HEK293 (cell line): ENCODE measurements around the gene CNNM1.
A peak's percentile ranks its signal among the peaks of the same experiment; 100 is the strongest.

ENCODE experiments used
- CTCF ChIA-PET: fragments of 350-600 bp; formaldehyde crosslinking; extraction: SDS; loops from one replicate; lab custom pipeline; 2021; ENCODE audit warnings: antibody characterized with exemption; lab: Yijun Ruan, JAX
- POLR2A ChIA-PET: fragments of 300-600 bp; formaldehyde crosslinking; extraction: SDS; loops from one replicate; lab custom pipeline; 2020; ENCODE audit warnings: antibody characterized with exemption, inconsistent platforms; lab: Yijun Ruan, JAX
- H3K27ac ChIP-seq: fragments of 200-500 bp; sonication (Bioruptor generic); 2 replicates; pipeline ENCODE4 v1.5.1; 2014; ENCODE audit warnings: low read depth, low read length, control low read depth, inconsistent platforms; ENCODE audit errors: extremely low read depth
- H3K36me3 ChIP-seq, 2 experiments: fragments of 200-500 bp in 1 of 2; sonication (Bioruptor generic) in 1 of 2; 1 replicate in 1 of 2; 2 replicates in 1 of 2; pipeline ENCODE4 v1.5.1; 2014 to 2017; ENCODE audit warnings: inconsistent platforms in 2 of 2, low read length in 2 of 2; ENCODE audit not compliant: control insufficient read depth in 2 of 2, insufficient read depth in 1 of 2
- H3K4me1 ChIP-seq: fragments of 200-500 bp; sonication (Bioruptor generic); 2 replicates; pipeline ENCODE4 v1.5.1; 2014; ENCODE audit warnings: mild to moderate bottlenecking, low read length, inconsistent platforms; ENCODE audit not compliant: control insufficient read depth, insufficient read depth
- H3K4me3 ChIP-seq: 2 replicates; pipeline ENCODE4 v1.5.1; 2011; ENCODE audit warnings: low read depth, mild to moderate bottlenecking, control low read depth, low read length, moderate library complexity
- H3K9me3 ChIP-seq: fragments of 200-500 bp; sonication (Bioruptor generic); 2 replicates; pipeline ENCODE4 v1.5.1; 2014; ENCODE audit warnings: low read depth, low read length, inconsistent platforms; ENCODE audit not compliant: control insufficient read depth, insufficient read depth
- FEZF1 ChIP-seq: fragments of 450-650 bp; formaldehyde crosslinking; IDR thresholded peaks from 2 replicates; pipeline ENCODE4 v1.5.1; 2016; ENCODE audit warnings: missing biosample characterization, missing genetic modification characterization
- KLF16 ChIP-seq: fragments of 450-650 bp; formaldehyde crosslinking; IDR thresholded peaks from 2 replicates; pipeline ENCODE4 v1.5.1; 2017; ENCODE audit warnings: missing biosample characterization, missing genetic modification characterization
- OSR2 ChIP-seq: fragments of 450-650 bp; formaldehyde crosslinking; IDR thresholded peaks from 2 replicates; pipeline ENCODE4 v1.5.1; 2016; ENCODE audit warnings: missing biosample characterization, missing genetic modification characterization
- PRDM1 ChIP-seq: fragments of 450-650 bp; formaldehyde crosslinking; IDR thresholded peaks from 2 replicates; pipeline ENCODE4; 2016; ENCODE audit warnings: missing biosample characterization, missing genetic modification characterization
- SP7 ChIP-seq: fragments of 450-650 bp; formaldehyde crosslinking; IDR thresholded peaks from 2 replicates; pipeline ENCODE4 v1.5.1; 2016; ENCODE audit warnings: missing biosample characterization, missing genetic modification characterization
- YY2 ChIP-seq: fragments of 450-650 bp; formaldehyde crosslinking; IDR thresholded peaks from 2 replicates; pipeline ENCODE4 v1.5.1; 2016; ENCODE audit warnings: missing biosample characterization, missing genetic modification characterization
- ZBTB17 ChIP-seq: fragments of 450-650 bp; formaldehyde crosslinking; IDR thresholded peaks from 2 replicates; pipeline ENCODE4 v1.5.1; 2016; ENCODE audit warnings: missing biosample characterization, missing genetic modification characterization
- ZEB2 ChIP-seq: fragments of 450-650 bp; formaldehyde crosslinking; IDR thresholded peaks from 2 replicates; pipeline ENCODE4 v1.5.1; 2016; ENCODE audit warnings: missing biosample characterization, missing genetic modification characterization
- ZFP41 ChIP-seq: fragments of 450-650 bp; formaldehyde crosslinking; IDR thresholded peaks from 2 replicates; pipeline ENCODE4 v1.5.1; 2016; ENCODE audit warnings: missing biosample characterization, missing genetic modification characterization, borderline replicate concordance
- ZNF266 ChIP-seq: fragments of 450-650 bp; formaldehyde crosslinking; IDR thresholded peaks from 2 replicates; pipeline ENCODE4 v1.5.1; 2016; ENCODE audit warnings: missing biosample characterization, missing genetic modification characterization, low read depth
- ZNF335 ChIP-seq: fragments of 450-650 bp; formaldehyde crosslinking; conservative IDR thresholded peaks from 2 replicates; pipeline ENCODE4 v1.5.1; 2016; ENCODE audit warnings: missing biosample characterization, missing genetic modification characterization
- ZNF366 ChIP-seq: fragments of 450-650 bp; formaldehyde crosslinking; conservative IDR thresholded peaks from 2 replicates; pipeline ENCODE4 v1.5.1; 2016; ENCODE audit warnings: missing biosample characterization, missing genetic modification characterization
- ZNF510 ChIP-seq: fragments of 450-650 bp; formaldehyde crosslinking; IDR thresholded peaks from 2 replicates; pipeline ENCODE4 v1.5.1; 2018; ENCODE audit warnings: mild to moderate bottlenecking, missing genetic modification characterization, missing biosample characterization; ENCODE audit not compliant: insufficient replicate concordance
- ZNF610 ChIP-seq: fragments of 450-650 bp; formaldehyde crosslinking; IDR thresholded peaks from 2 replicates; pipeline ENCODE4 v1.5.1; 2016; ENCODE audit warnings: missing biosample characterization, missing genetic modification characterization, borderline replicate concordance
- ZNF654 ChIP-seq: fragments of 450-650 bp; formaldehyde crosslinking; IDR thresholded peaks from 2 replicates; pipeline ENCODE4 v1.5.1; 2016; ENCODE audit warnings: low read depth, missing biosample characterization, missing genetic modification characterization
- ZNF660 ChIP-seq: fragments of 450-650 bp; IDR thresholded peaks from 2 replicates; pipeline ENCODE4 v1.5.1; 2018; ENCODE audit warnings: missing biosample characterization, mild to moderate bottlenecking, missing genetic modification characterization
- ZNF837 ChIP-seq: fragments of 450-650 bp; formaldehyde crosslinking; IDR thresholded peaks from 2 replicates; pipeline ENCODE4 v1.5.1; 2016; ENCODE audit warnings: missing biosample characterization, missing genetic modification characterization
- ZSCAN30 ChIP-seq: fragments of 450-650 bp; IDR thresholded peaks from 2 replicates; pipeline ENCODE4 v1.5.1; 2018; ENCODE audit warnings: missing biosample characterization, mild to moderate bottlenecking, missing genetic modification characterization, moderate library complexity
- TF ChIP-seq, protein P1 (sequence below): fragments of 450-650 bp; formaldehyde crosslinking; IDR thresholded peaks from 2 replicates; pipeline ENCODE4 v1.5.1; 2017; ENCODE audit warnings: missing biosample characterization, missing genetic modification characterization
- TF ChIP-seq, protein P2 (sequence below): fragments of 450-650 bp; formaldehyde crosslinking; IDR thresholded peaks from 2 replicates; pipeline ENCODE4 v1.5.1; 2016; ENCODE audit warnings: missing biosample characterization, missing genetic modification characterization
- TF ChIP-seq, protein P3 (sequence below): fragments of 450-650 bp; formaldehyde crosslinking; IDR thresholded peaks from 2 replicates; pipeline ENCODE4 v1.5.1; 2017; ENCODE audit warnings: missing biosample characterization, missing genetic modification characterization
- TF ChIP-seq, protein P4 (sequence below): fragments of 450-650 bp; formaldehyde crosslinking; IDR thresholded peaks from 2 replicates; pipeline ENCODE4 v1.5.1; 2017; ENCODE audit warnings: missing biosample characterization, mild to moderate bottlenecking, missing genetic modification characterization, moderate library complexity

The CNNM1 gene

DNA sequence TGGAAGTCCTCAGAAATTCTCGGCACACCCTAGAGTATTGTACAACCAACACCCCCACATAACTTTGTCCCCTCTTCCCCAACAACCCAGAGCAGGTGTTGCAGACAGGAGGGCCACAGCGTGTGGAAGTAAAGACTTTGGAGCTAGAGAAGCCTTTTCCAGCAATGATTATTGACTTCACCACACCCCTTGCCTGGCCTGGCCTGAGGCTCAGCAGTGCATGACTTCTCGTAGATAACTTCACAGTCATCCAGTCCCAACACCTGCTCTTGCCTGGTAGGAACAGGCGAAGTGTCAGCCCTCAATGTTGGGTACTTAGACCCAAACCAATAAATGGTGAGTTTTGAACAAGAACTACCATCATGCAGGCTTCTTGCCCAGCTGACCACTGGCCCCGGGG lies 64.5 kb downstream of the CNNM1 start (continued):
- TF ChIP-seq KLF16 (tag by site-specific recombination): no peak
- TF ChIP-seq ZBTB17 (tag by site-specific recombination): no peak
- no peak for TF ChIP-seq YY2 (tag by site-specific recombination)
- TF ChIP-seq ZFP41 (tag by site-specific recombination): no peak
- TF ChIP-seq ZNF335: no peak
- TF ChIP-seq, protein P1, sequence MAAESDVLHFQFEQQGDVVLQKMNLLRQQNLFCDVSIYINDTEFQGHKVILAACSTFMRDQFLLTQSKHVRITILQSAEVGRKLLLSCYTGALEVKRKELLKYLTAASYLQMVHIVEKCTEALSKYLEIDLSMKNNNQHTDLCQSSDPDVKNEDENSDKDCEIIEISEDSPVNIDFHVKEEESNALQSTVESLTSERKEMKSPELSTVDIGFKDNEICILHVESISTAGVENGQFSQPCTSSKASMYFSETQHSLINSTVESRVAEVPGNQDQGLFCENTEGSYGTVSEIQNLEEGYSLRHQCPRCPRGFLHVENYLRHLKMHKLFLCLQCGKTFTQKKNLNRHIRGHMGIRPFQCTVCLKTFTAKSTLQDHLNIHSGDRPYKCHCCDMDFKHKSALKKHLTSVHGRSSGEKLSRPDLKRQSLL: no peak
- no peak for TF ChIP-seq ZNF837 (tag by site-specific recombination)
- TF ChIP-seq ZEB2 (tag by site-specific recombination): no peak
- no peak for TF ChIP-seq ZNF654 (tag by site-specific recombination)
- TF ChIP-seq ZNF660 (tag by site-specific recombination): no peak
- no peak for TF ChIP-seq ZNF610

DNA sequence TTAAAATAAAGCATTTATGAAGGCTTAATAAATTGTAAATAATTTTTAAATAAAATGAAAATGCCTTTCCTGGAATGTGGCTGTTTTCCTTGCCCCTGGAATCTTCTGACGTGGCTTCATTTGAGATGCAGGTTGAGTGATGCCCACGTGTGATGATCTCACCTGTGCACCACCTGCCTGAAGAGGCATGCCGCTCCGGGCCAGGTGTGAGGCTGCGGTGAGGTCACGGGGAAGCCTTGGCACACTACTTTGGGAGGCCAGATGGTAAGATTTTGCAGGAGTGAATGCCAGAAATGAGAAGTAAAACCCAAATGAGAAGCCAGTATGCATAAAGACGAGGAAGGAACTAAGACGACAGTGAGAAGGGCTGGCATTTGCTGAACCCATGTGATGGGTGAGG lies 65.1 kb downstream of the CNNM1 start:
- TF ChIP-seq ZNF510 (tag by site-specific recombination) (peak; percentile 17), ZSCAN30 (no peak)
- CTCF ChIA-PET: interaction anchor here (0.6 to 4.3 kb wide), 6 partner anchors 12 to 219 kb away, joined by 3 to 34 read pairs (median 4); partner anchors contain the start of gene GOT1
- Histone ChIP-seq H3K36me3 (peaks cover 25 to 38% of the 10 kb centered on the region in 2 experiments), H3K4me1 (peaks cover 19% of the 10 kb centered on the region), H3K27ac (no peak overlapping the region), H3K4me3 (no peak overlapping the region), H3K9me3 (no peaks in the 10 kb centered on the region)
- POLR2A ChIA-PET: interaction anchor here (0.8 kb wide), 1 partner anchor 36 kb away, joined by 5 read pairs; the partner anchor contains the start of gene GOT1

DNA sequence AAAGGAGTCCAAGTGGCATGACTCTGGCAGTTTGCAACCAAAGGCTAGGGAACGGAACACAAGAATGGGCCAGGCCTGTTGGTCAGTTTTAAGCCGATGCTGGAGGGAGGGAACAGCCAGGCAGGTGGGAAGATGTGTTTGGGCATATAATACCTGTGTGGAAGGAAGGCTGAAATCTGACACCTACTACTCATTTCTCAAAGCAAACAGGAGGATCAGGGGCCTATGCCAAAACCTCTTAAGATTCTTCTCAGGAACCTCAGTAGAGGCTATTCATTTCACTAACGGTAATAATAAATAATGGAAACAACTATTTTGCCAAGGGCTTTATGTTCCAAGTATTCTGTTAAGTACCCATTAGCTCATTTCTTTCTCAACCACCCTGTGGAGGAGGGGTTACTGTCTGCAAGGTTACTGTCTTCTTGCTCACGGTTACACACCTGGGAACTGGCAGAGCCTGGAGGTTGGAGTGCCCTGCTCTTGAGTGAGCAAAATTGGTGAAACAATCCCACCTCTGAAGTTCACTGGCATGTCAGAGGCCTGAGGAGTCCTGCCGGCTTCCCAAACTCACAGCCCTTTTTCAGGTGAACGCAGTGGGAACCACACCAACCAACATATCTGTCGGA lies 65.7 kb downstream of the CNNM1 start:
- H3K4me1 ChIP-seq: peaks cover 19% of the 10 kb centered on the region
- CTCF ChIA-PET: interaction anchor here (0.6 to 1.0 kb wide), 4 partner anchors 36 to 218 kb away, joined by 3 to 4 read pairs (median 3); partner anchors contain the start of gene GOT1
- no peak overlapping the region for H3K27ac ChIP-seq
- POLR2A ChIA-PET: no interaction called here
- H3K9me3 ChIP-seq: no peaks in the 10 kb centered on the region
- no peak overlapping the region for H3K4me3 ChIP-seq
- TF ChIP-seq, protein P2, sequence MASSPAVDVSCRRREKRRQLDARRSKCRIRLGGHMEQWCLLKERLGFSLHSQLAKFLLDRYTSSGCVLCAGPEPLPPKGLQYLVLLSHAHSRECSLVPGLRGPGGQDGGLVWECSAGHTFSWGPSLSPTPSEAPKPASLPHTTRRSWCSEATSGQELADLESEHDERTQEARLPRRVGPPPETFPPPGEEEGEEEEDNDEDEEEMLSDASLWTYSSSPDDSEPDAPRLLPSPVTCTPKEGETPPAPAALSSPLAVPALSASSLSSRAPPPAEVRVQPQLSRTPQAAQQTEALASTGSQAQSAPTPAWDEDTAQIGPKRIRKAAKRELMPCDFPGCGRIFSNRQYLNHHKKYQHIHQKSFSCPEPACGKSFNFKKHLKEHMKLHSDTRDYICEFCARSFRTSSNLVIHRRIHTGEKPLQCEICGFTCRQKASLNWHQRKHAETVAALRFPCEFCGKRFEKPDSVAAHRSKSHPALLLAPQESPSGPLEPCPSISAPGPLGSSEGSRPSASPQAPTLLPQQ (tag by site-specific recombination): no peak
- TF ChIP-seq ZNF366 (tag by site-specific recombination): peak; percentile 38; the same call in 1 of the 2 replicates
- peaks cover 29 to 45% of the 10 kb centered on the region in 2 experiments for H3K36me3 ChIP-seq

DNA sequence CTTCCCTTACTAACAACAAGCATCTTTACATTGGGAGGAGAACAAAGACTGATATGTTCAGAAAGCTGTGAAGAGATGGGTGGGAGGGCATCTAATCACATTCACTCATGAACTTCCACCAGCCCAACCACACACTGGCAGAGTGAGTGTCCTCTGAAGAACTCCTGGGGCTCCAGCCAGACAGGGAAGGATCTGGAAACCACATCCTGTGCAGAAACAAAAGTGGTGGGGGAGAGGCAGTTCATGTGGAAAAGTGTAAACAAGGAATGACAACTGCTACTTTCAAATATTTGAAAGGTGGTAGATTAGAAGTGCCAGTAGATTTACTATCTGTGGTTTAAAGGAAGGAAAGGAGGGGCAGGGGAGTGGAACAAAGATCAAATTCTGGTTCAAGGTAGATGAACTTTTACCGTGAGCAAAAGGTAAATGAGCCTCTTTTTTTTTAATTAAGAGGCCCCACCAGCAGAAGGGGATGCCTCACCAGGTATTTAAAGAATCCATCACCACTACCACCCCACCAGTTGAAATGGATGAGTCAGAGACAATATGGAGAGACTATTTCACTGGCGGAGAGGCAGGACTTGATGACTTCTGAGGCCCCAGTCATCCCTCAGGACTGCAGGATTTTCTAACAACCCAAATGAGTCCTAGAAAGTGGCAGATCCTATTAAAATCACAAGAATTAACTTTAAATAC lies 66.7 kb downstream of the CNNM1 start:
- ChIA-PET POLR2A (interaction anchor here (1.0 kb wide), 1 partner anchor 35 kb away, joined by 4 read pairs; the partner anchor contains the start of gene GOT1), CTCF (no interaction called here)
- Histone ChIP-seq H3K36me3 (peaks cover 33 to 52% of the 10 kb centered on the region in 2 experiments), H3K4me1 (peaks cover 19% of the 10 kb centered on the region), H3K4me3 (no peak overlapping the region), H3K27ac (peak overlapping the region; percentile 46), H3K9me3 (no peaks in the 10 kb centered on the region)
- TF ChIP-seq ZNF266 (no peak), PRDM1 (tag by site-specific recombination) (peak; percentile 56), FEZF1 (peak; percentile 45; the same call in 1 of the 2 replicates), OSR2 (peak; percentile 65), SP7 (tag by site-specific recombination) (peak; percentile 61; the same call in 1 of the 2 replicates)
- TF ChIP-seq, protein P3, sequence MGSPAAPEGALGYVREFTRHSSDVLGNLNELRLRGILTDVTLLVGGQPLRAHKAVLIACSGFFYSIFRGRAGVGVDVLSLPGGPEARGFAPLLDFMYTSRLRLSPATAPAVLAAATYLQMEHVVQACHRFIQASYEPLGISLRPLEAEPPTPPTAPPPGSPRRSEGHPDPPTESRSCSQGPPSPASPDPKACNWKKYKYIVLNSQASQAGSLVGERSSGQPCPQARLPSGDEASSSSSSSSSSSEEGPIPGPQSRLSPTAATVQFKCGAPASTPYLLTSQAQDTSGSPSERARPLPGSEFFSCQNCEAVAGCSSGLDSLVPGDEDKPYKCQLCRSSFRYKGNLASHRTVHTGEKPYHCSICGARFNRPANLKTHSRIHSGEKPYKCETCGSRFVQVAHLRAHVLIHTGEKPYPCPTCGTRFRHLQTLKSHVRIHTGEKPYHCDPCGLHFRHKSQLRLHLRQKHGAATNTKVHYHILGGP (tag by site-specific recombination): peak; percentile 70; the same call in 1 of the 2 replicates
- TF ChIP-seq, protein P4, sequence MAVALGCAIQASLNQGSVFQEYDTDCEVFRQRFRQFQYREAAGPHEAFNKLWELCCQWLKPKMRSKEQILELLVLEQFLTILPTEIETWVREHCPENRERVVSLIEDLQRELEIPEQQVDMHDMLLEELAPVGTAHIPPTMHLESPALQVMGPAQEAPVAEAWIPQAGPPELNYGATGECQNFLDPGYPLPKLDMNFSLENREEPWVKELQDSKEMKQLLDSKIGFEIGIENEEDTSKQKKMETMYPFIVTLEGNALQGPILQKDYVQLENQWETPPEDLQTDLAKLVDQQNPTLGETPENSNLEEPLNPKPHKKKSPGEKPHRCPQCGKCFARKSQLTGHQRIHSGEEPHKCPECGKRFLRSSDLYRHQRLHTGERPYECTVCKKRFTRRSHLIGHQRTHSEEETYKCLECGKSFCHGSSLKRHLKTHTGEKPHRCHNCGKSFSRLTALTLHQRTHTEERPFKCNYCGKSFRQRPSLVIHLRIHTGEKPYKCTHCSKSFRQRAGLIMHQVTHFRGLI: peak; percentile 86
